ENCODE results near the gene SLX4IP.
A peak's percentile ranks its signal among the peaks of the same experiment; 100 is the strongest.

SLX4IP gene

GRCh38 chr20:10428008-10428407 is 7.1 kb upstream of the SLX4IP start:
- DNase-seq (ENCODE audit: low read depth in 4 of 4, low spot score in 1 of 4), result no peak

DNA sequence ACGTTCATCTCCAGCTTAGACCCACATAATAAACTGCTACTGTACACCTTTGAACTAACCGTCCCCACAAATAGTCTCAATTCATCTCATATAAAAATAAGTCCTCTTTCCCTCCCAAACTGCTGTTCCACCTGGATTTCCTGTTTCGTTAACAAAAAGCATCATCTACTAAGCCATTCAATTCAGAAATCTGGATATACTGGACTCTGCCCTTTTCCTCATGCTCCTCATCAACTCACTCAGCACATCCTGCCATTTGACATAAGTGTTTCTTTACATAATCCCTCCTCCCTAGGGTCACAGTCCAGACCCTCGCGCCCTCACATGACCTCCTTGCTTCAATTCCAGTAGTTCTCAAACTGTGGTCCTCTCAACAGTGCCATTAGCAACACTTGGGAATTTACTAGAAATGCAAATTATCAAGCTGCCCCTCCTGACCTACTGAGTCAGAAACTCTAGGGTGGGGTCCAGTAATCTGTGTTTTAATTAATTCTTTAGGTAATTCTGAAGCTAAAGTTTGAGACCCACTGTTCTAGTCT is 5.6 kb upstream of the SLX4IP start:
- DNase-seq (ENCODE audit: low read depth in 4 of 4, low spot score in 1 of 4), result no peak

- DNase-seq (ENCODE audit: low read depth in 4 of 4, low spot score in 1 of 4), result no peak
Observed at GRCh38 chr20:10430000-10430466, 5.1 kb upstream of the SLX4IP start.

GRCh38 chr20:10430704-10431103 is 4.4 kb upstream of the SLX4IP start:
- DNase-seq (ENCODE audit: low read depth in 4 of 4, low spot score in 1 of 4), result no peak

DNA sequence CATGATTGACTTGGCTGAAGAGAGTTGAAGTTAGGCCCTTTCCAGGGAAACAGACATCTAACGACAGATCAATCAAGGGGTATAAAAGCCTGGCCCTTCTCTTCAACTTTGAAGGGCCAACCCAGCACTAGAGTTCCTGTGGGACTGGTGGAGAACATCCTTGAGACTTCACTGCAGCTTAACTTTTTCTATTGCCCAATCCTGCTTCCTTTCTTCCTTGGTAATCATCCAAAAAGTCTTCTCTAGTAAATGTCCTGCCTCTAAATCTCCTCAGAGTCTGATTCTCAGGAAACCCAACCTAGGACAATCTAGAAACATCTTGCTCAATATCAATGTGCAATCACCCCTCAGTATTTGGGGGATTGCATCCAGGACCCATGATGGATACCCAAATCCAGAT is 3.0 kb upstream of the SLX4IP start:
- DNase-seq (ENCODE audit: low read depth in 4 of 4, low spot score in 1 of 4), result no peak

DNA sequence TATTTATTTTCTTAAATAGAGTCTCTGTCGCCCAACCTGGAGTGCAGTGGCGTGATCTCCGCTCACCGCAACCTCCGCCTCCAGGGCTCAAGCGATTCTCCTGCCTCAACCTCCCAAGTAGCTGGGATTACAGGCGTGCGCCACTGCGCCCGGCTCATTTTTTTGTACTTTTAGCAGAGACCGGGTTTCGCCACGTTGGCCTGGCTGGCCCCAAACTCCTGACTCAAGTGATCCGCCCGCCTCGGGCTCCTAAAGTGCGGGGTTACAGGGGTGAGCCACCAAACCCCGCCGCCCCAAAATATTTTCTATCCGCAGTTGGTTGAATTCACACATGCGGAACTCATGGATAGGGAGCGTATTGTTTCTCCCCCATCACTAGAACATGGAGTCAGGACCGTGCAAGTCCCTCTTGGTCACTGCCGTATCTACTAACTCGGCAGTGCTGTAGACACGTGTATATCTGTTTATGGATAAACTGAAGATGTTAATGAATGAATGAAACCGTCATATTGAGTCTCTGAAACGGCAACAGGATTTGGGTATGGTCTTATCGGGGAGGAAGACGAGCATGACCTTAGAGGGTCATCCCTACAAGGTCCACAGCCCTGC is 2.0 kb upstream of the SLX4IP start:
- no peak for DNase-seq (ENCODE audit: low read depth in 4 of 4, low spot score in 1 of 4)

DNA sequence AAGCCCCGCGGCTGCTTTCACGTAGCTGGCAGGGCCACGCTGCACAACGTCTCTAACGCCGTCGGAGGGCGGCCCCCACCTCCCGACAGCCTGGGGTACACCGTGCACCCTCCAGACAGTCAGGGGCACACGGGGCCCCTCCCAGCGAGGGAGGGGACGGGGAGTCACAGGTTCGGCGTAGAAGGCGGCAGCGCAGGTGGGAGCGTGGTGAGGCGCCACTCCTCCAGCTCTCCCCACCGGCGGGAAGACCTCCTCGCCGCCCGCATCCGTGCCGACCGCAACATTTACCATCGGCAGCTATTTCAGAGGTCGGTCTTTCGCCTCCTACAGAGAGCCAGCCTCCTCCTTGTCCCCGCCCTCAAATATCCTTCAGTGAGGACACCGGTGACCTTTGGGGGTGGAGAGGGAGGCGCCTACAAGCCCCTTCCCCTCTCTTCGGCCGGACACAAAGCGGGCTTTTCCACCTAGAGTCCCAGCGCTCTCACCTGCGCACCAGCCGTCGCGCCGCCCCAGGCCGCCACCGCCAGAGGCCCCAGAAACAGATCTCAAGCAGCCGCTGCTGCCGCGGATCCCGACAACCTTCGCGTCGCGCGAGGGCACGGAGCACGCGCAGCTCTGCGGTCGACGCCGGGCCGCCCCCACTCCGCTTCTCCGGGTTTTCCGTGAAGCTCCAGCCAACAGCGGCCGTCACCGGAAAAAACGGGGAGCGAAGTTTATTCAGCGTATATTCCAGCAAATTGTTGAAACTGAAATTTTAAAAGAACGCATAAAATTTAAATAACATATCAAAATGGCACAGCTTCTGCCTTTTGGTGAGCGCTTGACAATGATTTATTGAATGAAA is 1.3 kb upstream of the SLX4IP start, which contains the start of gene MKKS:
Gene MKKS (minus strand): TSS at position 600 of the 844 bp plus-strand sequence. CDS start 20,708 bp downstream, outside the sequence.
- DNase-seq (ENCODE audit: low read depth in 4 of 4, low spot score in 1 of 4), result peak; percentile 64 to 84 (median 74)

DNA sequence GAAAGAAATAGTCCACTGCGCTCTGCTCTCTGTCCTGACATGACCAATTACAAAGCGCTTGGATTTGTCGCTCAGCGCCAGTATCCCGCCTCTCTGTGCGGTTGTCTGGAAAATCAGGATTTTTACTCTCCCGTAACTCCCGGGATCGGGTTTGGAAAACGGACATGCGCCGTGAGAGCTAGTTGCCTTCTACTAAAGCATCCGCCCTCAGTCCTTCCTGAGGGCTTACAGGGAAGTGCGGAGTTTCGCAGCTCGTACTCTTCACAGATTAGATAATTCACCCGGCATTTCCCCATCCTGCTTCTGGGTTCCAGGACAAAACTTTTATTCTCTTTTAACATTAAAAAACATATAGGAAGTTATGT is 656 bp upstream of the SLX4IP start:
- peak; percentile 56 to 74 (median 60) for DNase-seq (ENCODE audit: low read depth in 4 of 4, low spot score in 1 of 4)

- no peak for DNase-seq (ENCODE audit: low read depth in 4 of 4, low spot score in 1 of 4)
Observed at GRCh38 chr20:10436053-10436699, 1.1 kb downstream of the SLX4IP start.

- no peak for DNase-seq (ENCODE audit: low read depth in 4 of 4, low spot score in 1 of 4)
Observed at GRCh38 chr20:10438217-10438616, 3.1 kb downstream of the SLX4IP start.

DNA sequence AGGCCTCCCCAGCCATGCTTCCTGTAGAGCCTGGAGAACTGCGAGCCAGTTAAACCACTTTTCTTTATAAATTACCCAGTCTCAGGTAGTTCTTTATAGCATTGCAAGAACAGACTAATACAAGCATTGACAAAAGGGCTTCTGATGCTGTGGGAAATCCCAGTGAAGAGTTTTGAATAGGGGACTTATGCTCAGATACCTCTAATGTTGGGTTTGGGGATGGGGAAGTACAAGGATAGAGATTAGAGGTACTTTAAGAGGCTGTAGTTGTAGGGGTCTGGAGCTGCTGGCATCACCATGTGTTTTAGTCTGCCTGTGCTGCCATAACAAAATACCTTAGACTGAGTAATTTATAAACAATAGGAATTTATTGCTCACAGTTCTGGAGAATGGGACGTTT is 8.8 kb downstream of the SLX4IP start:
- no peak for DNase-seq (ENCODE audit: low read depth in 4 of 4, low spot score in 1 of 4)

GRCh38 chr20:10445758-10446157 is 10.7 kb downstream of the SLX4IP start:
- DNase-seq (ENCODE audit: low read depth in 4 of 4, low spot score in 1 of 4), result no peak

- peak in 2 of 4 experiments; percentile 14 to 18 for DNase-seq (ENCODE audit: low read depth in 4 of 4, low spot score in 1 of 4)
Observed at GRCh38 chr20:10447028-10447427, 11.9 kb downstream of the SLX4IP start.

DNA sequence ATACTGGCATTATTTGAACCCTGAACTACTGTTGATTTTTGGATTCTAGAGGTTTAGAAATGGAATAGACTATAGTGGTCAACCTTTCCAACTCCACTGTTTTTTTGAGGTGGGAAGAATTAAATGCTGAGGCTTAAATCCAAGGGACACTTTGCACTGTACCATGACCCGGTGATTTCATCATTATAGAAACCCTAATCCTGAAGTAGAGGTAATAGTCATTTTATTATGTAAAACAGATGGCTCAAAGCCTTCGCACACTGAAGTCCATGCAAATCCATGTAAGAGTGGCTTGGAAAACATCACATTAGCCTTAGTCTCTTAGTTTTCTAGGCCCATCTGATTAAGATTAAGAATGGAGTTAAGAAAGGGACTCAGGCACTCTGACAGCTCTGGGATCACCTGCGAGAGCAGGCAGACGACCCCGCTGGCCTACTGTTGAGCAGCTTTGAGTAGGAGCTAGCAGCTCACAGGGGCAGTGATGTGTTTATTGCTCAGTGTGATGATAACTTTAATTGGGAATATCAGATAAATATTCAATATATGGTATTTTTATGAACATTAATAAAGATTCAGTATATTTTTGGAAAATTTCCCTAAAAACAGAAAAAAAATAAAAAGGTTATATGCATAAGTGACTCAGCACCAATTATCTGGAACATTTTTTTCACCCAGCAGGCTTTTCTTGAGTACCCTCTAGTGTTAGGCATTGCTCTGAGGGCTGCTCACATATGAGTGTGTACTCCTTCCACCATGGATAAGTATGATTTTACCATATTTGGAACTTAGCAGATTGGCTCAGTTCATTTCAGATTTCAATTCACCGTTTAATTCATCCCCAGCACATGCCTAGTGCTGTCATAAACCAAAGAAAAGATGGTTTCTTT is 13.4 kb downstream of the SLX4IP start:
- DNase-seq (ENCODE audit: low read depth in 4 of 4, low spot score in 1 of 4), result no peak

GRCh38 chr20:10449270-10449669 is 14.2 kb downstream of the SLX4IP start:
- DNase-seq (ENCODE audit: low read depth in 4 of 4, low spot score in 1 of 4), result no peak

DNA sequence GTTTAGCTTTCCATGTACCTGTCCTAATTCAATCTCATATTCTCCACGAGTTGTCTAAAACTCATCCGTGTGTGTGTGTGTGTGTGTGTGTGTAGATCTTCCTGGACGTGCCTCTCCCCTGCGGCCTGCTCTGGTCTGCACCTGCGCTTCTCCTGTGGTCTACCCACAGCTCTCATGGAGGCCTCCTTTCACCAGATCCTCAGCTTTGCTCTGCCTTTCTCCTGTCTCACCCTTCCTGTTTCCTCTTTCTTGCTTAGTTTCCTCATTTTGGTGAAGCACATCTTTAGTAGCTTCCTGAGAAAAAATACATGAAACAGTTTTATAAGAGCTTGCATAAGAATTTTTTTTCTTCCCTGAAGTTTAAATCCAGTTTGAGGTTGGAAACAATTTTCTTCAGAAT is 18.1 kb downstream of the SLX4IP start:
- no peak for DNase-seq (ENCODE audit: low read depth in 4 of 4, low spot score in 1 of 4)

GRCh38 chr20:10454151-10454750 is 19.1 kb downstream of the SLX4IP start:
- no peak for DNase-seq (ENCODE audit: low read depth in 4 of 4, low spot score in 1 of 4)

- DNase-seq (ENCODE audit: low read depth in 4 of 4, low spot score in 1 of 4), result no peak
Observed at GRCh38 chr20:10461495-10461894, 26.4 kb downstream of the SLX4IP start.

DNA sequence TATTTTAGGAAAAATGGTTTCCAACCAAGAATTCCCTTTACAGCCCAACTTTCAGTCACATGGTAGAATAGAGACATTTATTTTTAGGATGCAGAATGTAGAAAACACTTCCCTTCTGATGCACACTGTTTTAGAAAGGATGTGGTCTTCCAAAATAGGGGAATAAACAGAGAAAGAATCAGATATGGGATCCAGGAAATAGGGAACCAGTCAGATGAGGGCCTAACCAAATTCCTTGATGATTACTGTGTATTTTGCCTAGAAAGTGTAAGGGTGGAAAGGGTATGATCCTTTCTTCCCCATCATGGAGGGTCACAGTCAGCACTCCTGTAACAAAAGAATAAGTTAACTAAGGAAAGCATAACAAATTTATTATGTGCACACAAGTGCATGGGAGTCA is 27.4 kb downstream of the SLX4IP start:
- no peak for DNase-seq (ENCODE audit: low read depth in 4 of 4, low spot score in 1 of 4)

GRCh38 chr20:10463622-10464021 is 28.5 kb downstream of the SLX4IP start:
- DNase-seq (ENCODE audit: low read depth in 4 of 4, low spot score in 1 of 4), result no peak

Measured in stimulated activated CD4-positive, alpha-beta T cell treated with anti-CD3 and anti-CD28 coated beads, Interleukin-1b, Interleukin-23, amount 100 ng/mL, for 24 hours (primary cell).